Measurements from ENCODE around the gene RNASEH1. TPM values are rescaled to one million over a fixed set of nuclear protein-coding genes. Genes with fewer than 3 reads are reported as not detected.

RNASEH1 gene
- total and polyA plus RNA-seq, 10 of the 15 experiments (the other 5 are each of a cell fraction or from before 2014, with no cell fraction given) = 18.2 to 68.5 (median 28.2) TPM

- TF ChIP-seq HDGF (IDR thresholded peaks at IDR 0.05) = no peak
- TF ChIP-seq NBN (IDR thresholded peaks at IDR 0.05) = no peak
- TF ChIP-seq NR2C2 (IDR thresholded peaks at IDR 0.05; ENCODE audit: borderline replicate concordance, control insufficient read depth, insufficient read length, low read depth) = no peak
- no peak for TF ChIP-seq ESRRA (IDR thresholded peaks at IDR 0.05; ENCODE audit: low read length)
- no peak for TF ChIP-seq CHD2 (IDR thresholded peaks at IDR 0.05; ENCODE audit: borderline replicate concordance, low read depth, low read length)
Measured at GRCh38 chr2:3547915-3548314, 10.2 kb downstream of the RNASEH1 start (continued).

GRCh38 chr2:3545788-3546478 is 12.2 kb downstream of the RNASEH1 start:
- SMC1A ChIA-PET (ENCODE audit: uncharacterized antibody, unreplicated experiment) = interaction anchor here (0.5 kb wide), 1 partner anchor 152 kb away, joined by 3 read pairs; no protein-coding TSS in a partner anchor
- H4K20me1 ChIP-seq (ENCODE audit: control insufficient read depth, insufficient read depth) = no peaks in the 10 kb centered on the region
- H2AFZ ChIP-seq (ENCODE audit: control insufficient read depth, low read depth, low read length) = no peak overlapping the region
- H3K36me3 ChIP-seq (ENCODE audit: control insufficient read depth in 2 of 2, insufficient read depth in 2 of 2, low read length in 1 of 2) = peaks cover 7 to 40% of the 10 kb centered on the region in 2 experiments
- DNase-seq (ENCODE audit: low read depth, low spot score) = no peak
- in situ Hi-C loops (cut with MboI) = no loop called here
- H3K9ac ChIP-seq (ENCODE audit: control insufficient read depth, insufficient read depth, low read length) = no peak overlapping the region
- no peak for FAIRE-seq
- no peak overlapping the region for H3K27ac ChIP-seq (ENCODE audit: control insufficient read depth, insufficient read depth)
- H3K4me2 ChIP-seq (ENCODE audit: control insufficient read depth, insufficient read depth) = no peak overlapping the region
- intact Hi-C loops (cut with micrococcal nuclease; ENCODE audit: unreplicated experiment) = no loop called here
- no peaks in the 10 kb centered on the region for H3K79me2 ChIP-seq (ENCODE audit: control insufficient read depth, insufficient read depth, low read length)
- H3K27me3 ChIP-seq (replicated peaks in 1 of 2; ENCODE audit: control insufficient read depth in 2 of 2, insufficient read depth in 2 of 2, low read length in 1 of 2) = no peaks in the 10 kb centered on the region
- WGBS (ENCODE audit: insufficient coverage, insufficient replicate concordance, low lambda C conversion rate, missing lambda C conversion rate) = 97% methylated on average over 10 of the region's 10 CpGs
- no peak for ATAC-seq
- POLR2A ChIA-PET = no interaction called here
- RAD21 ChIA-PET (ENCODE audit: unreplicated experiment) = interaction anchor here (0.7 kb wide), 1 partner anchor 13 kb away, joined by 3 read pairs; no protein-coding TSS in a partner anchor
- H3K4me1 ChIP-seq (ENCODE audit: control insufficient read depth, insufficient read depth, low read length) = no peaks in the 10 kb centered on the region; the same call in 1 of the 2 replicates
- CTCF ChIA-PET = no interaction called here
- H3K4me3 ChIP-seq = no peak overlapping the region
- no TSS peak for BruUV-seq (replicated peaks)
- H3K9me3 ChIP-seq (replicated peaks; ENCODE audit: control insufficient read depth, insufficient read depth, low read length) = no peaks in the 10 kb centered on the region
- TF ChIP-seq NR2F1 (conservative IDR thresholded peaks at IDR 0.05) (no peak), REST (IDR thresholded peaks at IDR 0.05; ENCODE audit: low read depth, low read length) (no peak), TCF12 (IDR thresholded peaks at IDR 0.05; ENCODE audit: low read depth, low read length) (no peak), SUZ12 (IDR thresholded peaks at IDR 0.05; ENCODE audit: unreplicated experiment) (no peak), POLR2AphosphoS2 (IDR thresholded peaks at IDR 0.05; ENCODE audit: low read depth, low read length) (no peak), ASH2L (IDR thresholded peaks at IDR 0.05; ENCODE audit: borderline replicate concordance, low read depth) (no peak), ZBTB4 (CRISPR knock-in tag; IDR thresholded peaks at IDR 0.05) (no peak), HDGF (IDR thresholded peaks at IDR 0.05) (no peak), IRF3 (IDR thresholded peaks at IDR 0.05) (no peak)
